ENCODE data around the gene IL17D.

The IL17D gene

DNA sequence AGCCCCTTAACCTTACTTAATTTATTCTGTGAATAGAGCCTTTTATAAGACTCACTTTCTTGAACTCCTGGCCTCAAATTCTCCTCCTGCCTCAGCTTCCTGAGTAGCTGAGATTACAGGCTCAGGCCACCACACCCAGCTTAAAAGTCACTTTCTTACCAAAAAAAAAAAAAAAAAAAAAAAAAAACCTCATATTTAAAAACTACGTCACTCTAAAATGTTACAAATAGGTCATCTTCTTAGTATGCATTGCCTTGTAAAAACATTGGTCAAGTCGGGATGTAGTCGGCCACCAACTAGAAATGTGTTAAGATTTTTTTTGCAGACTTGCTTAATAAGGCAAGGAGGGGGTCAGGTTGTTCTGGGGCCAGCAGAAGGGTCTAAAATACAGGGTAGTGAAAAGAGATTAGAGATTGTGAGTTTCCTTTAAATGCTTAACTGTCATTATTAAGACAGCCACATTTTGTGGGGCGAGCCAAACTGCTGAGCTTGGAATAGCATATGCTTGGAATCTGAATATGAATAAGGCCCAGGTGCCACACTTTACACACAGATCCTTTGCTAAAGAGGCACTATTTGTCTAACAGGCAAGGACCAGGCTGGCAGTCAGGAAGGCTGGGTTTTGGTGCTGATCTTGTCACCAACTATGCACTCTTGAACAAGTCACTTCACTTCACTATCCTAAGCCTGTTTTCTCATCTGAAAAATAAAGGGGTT is 16.5 kb upstream of the IL17D start:
- Histone ChIP-seq H3K4me1 (ENCODE audit: control insufficient read depth in 5 of 5, insufficient read depth in 5 of 5, low read length in 5 of 5) (peaks cover 0 to 1% (median 0%) of the 10 kb centered on the region in 5 donors), H3K27ac (ENCODE audit: low read depth, low read length) (no peak overlapping the region), H3K4me3 (ENCODE audit: low read depth in 1 of 5, low read length in 5 of 5) (no peak overlapping the region), H3K9me3 (ENCODE audit: control insufficient read depth in 5 of 5, low read length in 5 of 5) (no peaks in the 10 kb centered on the region), H3K36me3 (ENCODE audit: control insufficient read depth in 5 of 5, insufficient read depth in 5 of 5, low read length in 5 of 5) (peaks cover 0 to 15% (median 7%) of the 10 kb centered on the region in 5 donors), H3K9ac (ENCODE audit: low read length in 5 of 5) (no peak overlapping the region), H3K27me3 (ENCODE audit: control insufficient read depth in 5 of 5, insufficient read depth in 4 of 5, low read length in 5 of 5) (no peaks in the 10 kb centered on the region)

DNA sequence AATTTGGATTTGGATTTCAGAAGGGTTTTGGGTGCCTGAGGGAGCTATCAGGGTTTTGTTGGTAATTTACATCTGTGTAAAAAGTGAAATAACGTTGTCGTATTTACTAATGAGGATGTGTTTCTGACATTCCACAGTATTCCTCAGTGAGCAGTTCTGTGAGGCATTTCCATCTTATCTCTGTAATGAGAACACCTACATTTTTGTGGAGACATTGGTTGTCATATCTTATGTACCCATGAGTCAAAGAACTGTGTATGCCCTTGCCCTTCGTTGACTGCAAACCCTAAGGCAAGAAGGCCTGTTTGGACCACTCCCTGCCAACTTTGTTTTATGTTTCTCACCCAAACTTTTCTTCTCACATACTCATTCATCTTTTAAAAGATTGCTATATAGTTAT is 14.2 kb upstream of the IL17D start:
- Histone ChIP-seq H3K9ac (ENCODE audit: low read length in 5 of 5) (no peak overlapping the region), H3K9me3 (ENCODE audit: control insufficient read depth in 5 of 5, low read length in 5 of 5) (no peaks in the 10 kb centered on the region), H3K27me3 (ENCODE audit: control insufficient read depth in 5 of 5, insufficient read depth in 4 of 5, low read length in 5 of 5) (no peaks in the 10 kb centered on the region), H3K4me3 (ENCODE audit: low read depth in 1 of 5, low read length in 5 of 5) (no peak overlapping the region), H3K27ac (ENCODE audit: low read depth, low read length) (no peak overlapping the region), H3K36me3 (ENCODE audit: control insufficient read depth in 5 of 5, insufficient read depth in 5 of 5, low read length in 5 of 5) (peaks cover 0 to 15% (median 7%) of the 10 kb centered on the region in 5 donors), H3K4me1 (ENCODE audit: control insufficient read depth in 5 of 5, insufficient read depth in 5 of 5, low read length in 5 of 5) (no peaks in the 10 kb centered on the region)

DNA sequence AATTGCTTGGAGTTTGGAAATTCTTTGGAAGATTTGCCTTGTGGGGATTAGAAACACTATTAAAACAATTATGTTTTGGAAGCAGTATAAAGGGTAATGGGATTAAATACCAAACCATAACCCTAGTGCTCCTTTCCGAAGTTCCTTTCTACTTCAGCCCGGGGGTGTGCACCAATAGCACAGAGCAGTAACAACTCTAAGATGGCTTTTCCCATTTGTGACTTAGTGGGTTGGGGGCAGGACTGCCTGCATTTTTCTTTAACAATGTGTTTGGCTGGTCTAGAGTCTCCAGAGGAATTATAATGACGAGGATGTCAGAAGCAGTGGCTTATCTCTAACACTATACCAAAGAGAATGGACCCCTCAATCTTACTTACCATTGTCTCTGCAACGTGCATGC is 11.9 kb upstream of the IL17D start:
- Histone ChIP-seq H3K4me1 (ENCODE audit: control insufficient read depth in 5 of 5, insufficient read depth in 5 of 5, low read length in 5 of 5) (no peaks in the 10 kb centered on the region), H3K9ac (ENCODE audit: low read length in 5 of 5) (no peak overlapping the region), H3K4me3 (ENCODE audit: low read depth in 1 of 5, low read length in 5 of 5) (no peak overlapping the region), H3K36me3 (ENCODE audit: control insufficient read depth in 5 of 5, insufficient read depth in 5 of 5, low read length in 5 of 5) (peaks cover 0 to 11% (median 7%) of the 10 kb centered on the region in 5 donors), H3K9me3 (ENCODE audit: control insufficient read depth in 5 of 5, low read length in 5 of 5) (no peaks in the 10 kb centered on the region), H3K27ac (ENCODE audit: low read depth, low read length) (no peak overlapping the region), H3K27me3 (ENCODE audit: control insufficient read depth in 5 of 5, insufficient read depth in 4 of 5, low read length in 5 of 5) (no peaks in the 10 kb centered on the region)

DNA sequence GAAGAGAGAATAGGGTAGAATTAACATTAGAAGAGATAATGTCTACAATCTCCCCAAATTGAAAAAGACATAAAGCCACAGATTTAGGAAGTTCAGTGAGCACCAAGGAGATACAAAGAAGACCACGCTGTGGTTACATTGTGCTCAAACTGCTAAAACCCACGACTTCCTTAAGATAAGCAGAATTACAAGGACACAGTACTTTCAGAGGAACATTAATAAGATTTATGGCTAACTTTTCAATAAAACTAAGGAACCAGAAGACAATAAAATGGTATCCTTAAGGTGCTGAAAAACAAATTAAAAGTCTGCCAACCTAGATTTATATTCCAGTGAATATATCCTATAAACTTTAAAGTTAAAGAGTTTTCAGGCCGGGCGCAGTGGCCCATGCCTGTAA is 7.4 kb upstream of the IL17D start:
- Histone ChIP-seq H3K4me3 (ENCODE audit: low read depth in 1 of 5, low read length in 5 of 5) (no peak overlapping the region), H3K27me3 (ENCODE audit: control insufficient read depth in 5 of 5, insufficient read depth in 4 of 5, low read length in 5 of 5) (no peaks in the 10 kb centered on the region), H3K36me3 (ENCODE audit: control insufficient read depth in 5 of 5, insufficient read depth in 5 of 5, low read length in 5 of 5) (peaks cover 0 to 9% (median 2%) of the 10 kb centered on the region in 5 donors), H3K27ac (ENCODE audit: low read depth, low read length) (no peak overlapping the region), H3K9ac (ENCODE audit: low read length in 5 of 5) (no peak overlapping the region), H3K4me1 (ENCODE audit: control insufficient read depth in 5 of 5, insufficient read depth in 5 of 5, low read length in 5 of 5) (no peaks in the 10 kb centered on the region), H3K9me3 (ENCODE audit: control insufficient read depth in 5 of 5, low read length in 5 of 5) (no peaks in the 10 kb centered on the region)

DNA sequence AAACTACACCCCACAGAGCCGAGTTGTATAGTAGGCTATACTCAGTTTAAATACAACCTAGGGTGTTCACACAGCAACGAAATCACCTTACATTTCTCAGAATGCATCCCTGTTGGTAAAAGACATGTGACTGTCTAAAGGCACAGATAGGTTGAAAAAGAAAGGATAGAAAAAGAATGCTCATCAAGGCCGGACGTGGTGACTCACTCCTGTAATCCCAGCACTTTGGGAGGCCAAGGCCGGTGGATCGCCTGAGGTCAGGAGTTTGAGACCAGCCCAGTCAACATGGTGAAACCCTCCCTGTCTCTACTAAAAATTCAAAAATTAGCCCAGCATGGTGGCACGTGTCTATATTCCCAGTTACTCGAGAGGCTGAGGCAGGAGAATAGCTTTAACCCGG is 3.8 kb upstream of the IL17D start:
- H3K9me3 ChIP-seq (ENCODE audit: control insufficient read depth in 5 of 5, low read length in 5 of 5) = no peaks in the 10 kb centered on the region
- peaks cover 0 to 19% (median 16%) of the 10 kb centered on the region in 5 donors for H3K4me1 ChIP-seq (ENCODE audit: control insufficient read depth in 5 of 5, insufficient read depth in 5 of 5, low read length in 5 of 5)
- no peak overlapping the region for H3K4me3 ChIP-seq (ENCODE audit: low read depth in 1 of 5, low read length in 5 of 5)
- H3K27ac ChIP-seq (ENCODE audit: low read depth, low read length) = no peak overlapping the region
- H3K36me3 ChIP-seq (ENCODE audit: control insufficient read depth in 5 of 5, insufficient read depth in 5 of 5, low read length in 5 of 5) = no peaks in the 10 kb centered on the region
- peaks cover 0 to 9% (median 3%) of the 10 kb centered on the region in 5 donors for H3K27me3 ChIP-seq (ENCODE audit: control insufficient read depth in 5 of 5, insufficient read depth in 4 of 5, low read length in 5 of 5)
- H3K9ac ChIP-seq (ENCODE audit: low read length in 5 of 5) = no peak overlapping the region

DNA sequence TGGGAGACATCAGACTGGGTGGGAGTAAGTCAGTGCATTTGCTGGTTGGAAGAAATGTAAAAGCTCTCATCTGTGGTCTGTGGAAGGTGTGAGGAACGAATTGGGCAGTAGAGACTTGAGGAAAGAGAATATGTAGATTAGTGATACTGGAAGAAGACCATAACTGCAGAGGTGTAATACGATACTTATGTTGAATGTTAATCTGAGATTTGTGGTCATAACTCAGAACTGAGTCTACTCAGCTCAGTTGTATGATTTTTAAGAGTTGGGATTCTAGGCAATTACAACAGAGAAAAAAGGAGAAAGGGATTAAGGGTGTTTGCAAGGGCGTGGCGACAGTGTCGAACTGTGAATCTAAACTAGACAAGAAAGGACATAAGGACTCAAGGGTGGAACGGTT is 3.2 kb upstream of the IL17D start:
- peaks cover 0 to 9% (median 3%) of the 10 kb centered on the region in 5 donors for H3K27me3 ChIP-seq (ENCODE audit: control insufficient read depth in 5 of 5, insufficient read depth in 4 of 5, low read length in 5 of 5)
- H3K9me3 ChIP-seq (ENCODE audit: control insufficient read depth in 5 of 5, low read length in 5 of 5) = no peaks in the 10 kb centered on the region
- H3K9ac ChIP-seq (ENCODE audit: low read length in 5 of 5) = no peak overlapping the region

DNA sequence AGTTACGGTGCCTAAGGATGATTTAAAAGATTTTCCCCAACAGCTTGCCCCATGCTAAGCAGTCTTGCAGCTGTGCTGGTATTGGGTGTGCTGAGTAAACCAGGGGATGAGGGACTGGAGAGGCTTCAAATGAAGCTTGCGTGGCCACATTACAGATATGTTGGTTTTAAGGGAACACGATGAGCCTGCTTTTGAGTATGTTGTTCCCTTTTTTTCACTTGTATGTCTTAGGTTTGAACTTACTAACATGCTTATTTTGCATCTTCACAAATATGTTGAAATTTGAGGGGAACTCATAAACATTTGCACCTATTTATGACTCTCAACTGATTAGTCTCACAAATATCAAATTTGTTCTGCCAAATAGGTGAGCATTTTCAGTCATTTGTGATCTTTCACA is 2.0 kb upstream of the IL17D start:
- Histone ChIP-seq H3K27me3 (ENCODE audit: control insufficient read depth in 5 of 5, insufficient read depth in 4 of 5, low read length in 5 of 5) (peaks cover 0 to 9% (median 3%) of the 10 kb centered on the region in 5 donors), H3K4me1 (ENCODE audit: control insufficient read depth in 5 of 5, insufficient read depth in 5 of 5, low read length in 5 of 5) (peaks cover 0 to 19% (median 16%) of the 10 kb centered on the region in 5 donors), H3K36me3 (ENCODE audit: control insufficient read depth in 5 of 5, insufficient read depth in 5 of 5, low read length in 5 of 5) (no peaks in the 10 kb centered on the region), H3K27ac (ENCODE audit: low read depth, low read length) (no peak overlapping the region), H3K4me3 (ENCODE audit: low read depth in 1 of 5, low read length in 5 of 5) (no peak overlapping the region), H3K9me3 (ENCODE audit: control insufficient read depth in 5 of 5, low read length in 5 of 5) (no peaks in the 10 kb centered on the region), H3K9ac (ENCODE audit: low read length in 5 of 5) (no peak overlapping the region)

More for the DNA sequence above, 3.2 kb upstream of the IL17D start:
- H3K36me3 ChIP-seq (ENCODE audit: control insufficient read depth in 5 of 5, insufficient read depth in 5 of 5, low read length in 5 of 5) = no peaks in the 10 kb centered on the region
- no peak overlapping the region for H3K4me3 ChIP-seq (ENCODE audit: low read depth in 1 of 5, low read length in 5 of 5)
- no peak overlapping the region for H3K27ac ChIP-seq (ENCODE audit: low read depth, low read length)
- peaks cover 0 to 19% (median 16%) of the 10 kb centered on the region in 5 donors for H3K4me1 ChIP-seq (ENCODE audit: control insufficient read depth in 5 of 5, insufficient read depth in 5 of 5, low read length in 5 of 5)

DNA sequence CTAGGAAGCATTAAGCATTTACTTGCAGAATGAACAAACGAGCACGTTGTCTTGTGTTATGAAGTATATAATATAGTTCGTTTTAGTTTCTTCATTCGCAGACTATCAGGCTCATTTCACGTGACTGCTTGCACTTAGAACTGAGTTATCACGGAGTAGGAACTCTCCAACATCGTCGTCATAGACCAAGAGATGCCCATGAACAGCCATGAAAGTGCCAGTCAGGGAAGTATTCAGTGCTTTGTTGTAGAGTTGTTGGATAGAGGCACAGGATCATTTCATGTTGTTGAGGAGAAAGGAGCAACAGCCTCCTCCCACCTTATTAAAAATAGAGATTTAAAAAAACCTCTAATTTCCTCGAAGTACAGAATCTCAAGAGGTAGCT is 977 bp upstream of the IL17D start:
- H3K9me3 ChIP-seq (ENCODE audit: control insufficient read depth in 5 of 5, low read length in 5 of 5) = no peaks in the 10 kb centered on the region
- peaks cover 0 to 9% (median 3%) of the 10 kb centered on the region in 5 donors for H3K27me3 ChIP-seq (ENCODE audit: control insufficient read depth in 5 of 5, insufficient read depth in 4 of 5, low read length in 5 of 5)
- peaks cover 0 to 19% (median 16%) of the 10 kb centered on the region in 5 donors for H3K4me1 ChIP-seq (ENCODE audit: control insufficient read depth in 5 of 5, insufficient read depth in 5 of 5, low read length in 5 of 5)
- peak overlapping the region; percentile 37 to 85 (median 75) for H3K4me3 ChIP-seq (ENCODE audit: low read depth in 1 of 5, low read length in 5 of 5)
- peak overlapping the region in 4 of 5 donors; percentile 8 to 80 (median 60) for H3K9ac ChIP-seq (ENCODE audit: low read length in 5 of 5)
- H3K27ac ChIP-seq (ENCODE audit: low read depth, low read length) = no peak overlapping the region
- H3K36me3 ChIP-seq (ENCODE audit: control insufficient read depth in 5 of 5, insufficient read depth in 5 of 5, low read length in 5 of 5) = no peaks in the 10 kb centered on the region

DNA sequence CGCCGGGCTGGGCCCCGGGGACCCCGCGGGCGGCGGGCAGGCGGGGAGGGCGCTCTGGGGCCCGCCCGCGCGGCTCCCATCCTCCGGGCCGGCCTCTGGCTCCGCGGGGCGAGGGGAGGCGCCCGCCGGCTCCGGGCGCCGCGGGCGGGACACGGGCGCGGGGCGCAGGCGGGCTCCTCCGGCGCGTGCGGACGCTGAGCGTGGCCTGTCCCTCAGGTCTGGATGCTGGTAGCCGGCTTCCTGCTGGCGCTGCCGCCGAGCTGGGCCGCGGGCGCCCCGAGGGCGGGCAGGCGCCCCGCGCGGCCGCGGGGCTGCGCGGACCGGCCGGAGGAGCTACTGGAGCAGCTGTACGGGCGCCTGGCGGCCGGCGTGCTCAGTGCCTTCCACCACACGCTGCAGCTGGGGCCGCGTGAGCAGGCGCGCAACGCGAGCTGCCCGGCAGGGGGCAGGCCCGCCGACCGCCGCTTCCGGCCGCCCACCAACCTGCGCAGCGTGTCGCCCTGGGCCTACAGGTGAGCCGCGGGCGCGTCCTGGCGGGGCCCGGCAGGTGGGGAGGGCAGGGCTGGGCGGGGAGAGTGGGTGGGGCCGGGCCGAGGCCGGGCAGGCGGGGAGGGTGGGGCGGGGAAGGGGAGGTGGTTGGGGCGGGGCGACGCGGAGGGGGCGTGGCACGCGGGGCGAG is 420 bp downstream of the IL17D start:
- Histone ChIP-seq H3K27ac (ENCODE audit: low read depth, low read length) (no peak overlapping the region), H3K4me3 (ENCODE audit: low read depth in 1 of 5, low read length in 5 of 5) (peak overlapping the region in 4 of 5 donors; percentile 55 to 75 (median 56)), H3K4me1 (ENCODE audit: control insufficient read depth in 5 of 5, insufficient read depth in 5 of 5, low read length in 5 of 5) (peaks cover 0 to 22% (median 16%) of the 10 kb centered on the region in 5 donors), H3K9me3 (ENCODE audit: control insufficient read depth in 5 of 5, low read length in 5 of 5) (no peaks in the 10 kb centered on the region), H3K9ac (ENCODE audit: low read length in 5 of 5) (no peak overlapping the region), H3K27me3 (ENCODE audit: control insufficient read depth in 5 of 5, insufficient read depth in 4 of 5, low read length in 5 of 5) (peaks cover 0 to 9% (median 3%) of the 10 kb centered on the region in 5 donors), H3K36me3 (ENCODE audit: control insufficient read depth in 5 of 5, insufficient read depth in 5 of 5, low read length in 5 of 5) (no peaks in the 10 kb centered on the region)

DNA sequence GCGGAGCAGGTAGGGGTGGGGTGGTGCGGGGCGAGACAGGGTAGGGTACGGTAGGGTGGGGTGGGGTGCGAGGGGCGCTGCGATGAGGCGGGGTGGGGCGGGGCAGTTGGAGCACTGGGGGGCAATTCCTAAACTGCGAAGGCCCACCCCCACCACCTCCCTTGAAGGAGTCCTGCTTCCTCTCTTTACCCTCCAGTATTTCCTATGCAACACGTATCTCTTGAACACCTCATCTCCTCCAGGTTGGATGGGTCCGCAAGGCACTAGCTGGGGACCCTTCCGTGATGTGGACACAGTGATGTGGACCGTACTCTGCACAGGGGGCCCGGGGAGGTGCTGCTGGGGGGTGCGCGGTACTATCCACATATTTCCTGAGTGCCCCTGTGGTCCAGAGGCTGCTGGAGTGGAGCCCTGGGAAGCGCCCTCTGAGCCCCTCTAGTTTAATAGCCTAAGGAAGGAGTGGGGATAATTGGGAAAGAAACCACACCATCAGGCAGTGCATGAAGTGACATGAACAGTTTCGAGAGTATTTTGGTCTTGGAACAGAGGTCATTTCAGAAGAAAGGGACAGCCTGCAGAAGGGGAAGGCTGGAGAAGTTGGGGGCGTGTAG is 1.1 kb downstream of the IL17D start:
- Histone ChIP-seq H3K9me3 (ENCODE audit: control insufficient read depth in 5 of 5, low read length in 5 of 5) (no peaks in the 10 kb centered on the region), H3K36me3 (ENCODE audit: control insufficient read depth in 5 of 5, insufficient read depth in 5 of 5, low read length in 5 of 5) (no peaks in the 10 kb centered on the region), H3K9ac (ENCODE audit: low read length in 5 of 5) (no peak overlapping the region), H3K27me3 (ENCODE audit: control insufficient read depth in 5 of 5, insufficient read depth in 4 of 5, low read length in 5 of 5) (peaks cover 0 to 9% (median 3%) of the 10 kb centered on the region in 5 donors), H3K4me3 (ENCODE audit: low read depth in 1 of 5, low read length in 5 of 5) (peak overlapping the region in 1 of 5 donors; percentile 20), H3K27ac (ENCODE audit: low read depth, low read length) (no peak overlapping the region), H3K4me1 (ENCODE audit: control insufficient read depth in 5 of 5, insufficient read depth in 5 of 5, low read length in 5 of 5) (peaks cover 0 to 27% (median 20%) of the 10 kb centered on the region in 5 donors)

Data from subcutaneous abdominal adipose tissue (tissue), 5 donors.